Stimulated activated naive CD4-positive, alpha-beta T cell (primary cell): Measurements from ENCODE around the gene CASKIN1.

Experiments used
- DNase-seq, 6 experiments: peaks; one replicate each; lab custom pipeline; 2025; lab: John Stamatoyannopoulos, UW

CASKIN1 gene

GRCh38 chr16:2232094-2232990 is 35.9 kb upstream of the CASKIN1 start:
- DNase-seq, result no peak

GRCh38 chr16:2231016-2231931 is 34.9 kb upstream of the CASKIN1 start:
- DNase-seq, result no peak

GRCh38 chr16:2230376-2230775 is 34.0 kb upstream of the CASKIN1 start:
- no peak for DNase-seq

GRCh38 chr16:2229632-2230250 is 33.3 kb upstream of the CASKIN1 start:
- no peak for DNase-seq

- DNase-seq, result no peak
Measured at GRCh38 chr16:2229091-2229490, 32.7 kb upstream of the CASKIN1 start.

- DNase-seq, result no peak
Measured at GRCh38 chr16:2228161-2228824, 31.9 kb upstream of the CASKIN1 start.

- DNase-seq, result no peak
Measured at GRCh38 chr16:2226918-2227317, 30.5 kb upstream of the CASKIN1 start.

GRCh38 chr16:2226245-2226793 is 29.9 kb upstream of the CASKIN1 start:
- no peak for DNase-seq

- peak in 1 of 6 experiments; percentile 55 for DNase-seq
Measured at GRCh38 chr16:2223942-2224486, 27.6 kb upstream of the CASKIN1 start.

GRCh38 chr16:2223221-2223941 is 27.0 kb upstream of the CASKIN1 start, which contains the start of gene E4F1:
Gene E4F1 (plus strand): TSS chr16:2223591. CDS start chr16:2223614, 23 bp downstream.
- DNase-seq, result peak; percentile 95 to 98 (median 97)

GRCh38 chr16:2216330-2216729 is 19.9 kb upstream of the CASKIN1 start:
- no peak for DNase-seq

- DNase-seq, result peak in 1 of 6 experiments; percentile 97
Measured at GRCh38 chr16:2214719-2214968, 18.2 kb upstream of the CASKIN1 start, which contains the start of gene PGP. Gene PGP (minus strand): TSS chr16:2214840. CDS start chr16:2214777, 63 bp downstream.

- DNase-seq, result peak in 2 of 6 experiments; percentile 42 to 64
Measured at GRCh38 chr16:2213817-2214718, 17.7 kb upstream of the CASKIN1 start.

- no peak for DNase-seq
Measured at GRCh38 chr16:2212362-2213324, 16.2 kb upstream of the CASKIN1 start.

- DNase-seq, result no peak
Measured at GRCh38 chr16:2211923-2212347, 15.5 kb upstream of the CASKIN1 start.

- no peak for DNase-seq
Measured at GRCh38 chr16:2210386-2211365, 14.3 kb upstream of the CASKIN1 start, which contains the start of gene BRICD5. Gene BRICD5 (minus strand): TSS chr16:2210863. CDS start chr16:2210833, 30 bp downstream.

GRCh38 chr16:2210009-2210332 is 13.6 kb upstream of the CASKIN1 start:
- no peak for DNase-seq
